GM18508 (cell line): Measurements from ENCODE around the gene MED20.

ENCODE experiments used
- ATAC-seq: cut with Tn5 transposase; IDR thresholded peaks from one replicate; pipeline ENCODE4 v1.9.1; 2021; ENCODE audit warnings: moderate number of reproducible peaks; ENCODE audit not compliant: insufficient read depth, unreplicated experiment

MED20 gene

GRCh38 chr6:41859356-41859755 lies 61.6 kb downstream of the MED20 start:
- no peak for ATAC-seq

- ATAC-seq = no peak
These were observed 62.2 kb downstream of the MED20 start for GRCh38 chr6:41858703-41859102.
